Pulmonary artery endothelial cell (primary cell): ENCODE results near the gene KCNE2. TPM values are rescaled to one million over a fixed set of nuclear protein-coding genes. Genes with fewer than 3 reads are reported as not detected.
"Not testable (repeated sequence)": the region's sequence is repeated elsewhere in the genome, so short reads cannot be mapped to it uniquely, and the experiment has no call there.

ENCODE experiments used
- DNase-seq: peaks from one replicate; pipeline ENCODE4 v3.0.0-alpha.2; 2011; ENCODE audit warnings: low read depth, low spot score
- total RNA-seq: library from RNA; depleted of rRNA; stranded (reverse); fragments of >200 nt; gene quantifications from 2 replicates; pipeline ENCODE4 v1.2.3, GENCODE V29; 2014

Gene KCNE2
- total RNA-seq, 1 donor from 2014 or later, result not detected

DNA sequence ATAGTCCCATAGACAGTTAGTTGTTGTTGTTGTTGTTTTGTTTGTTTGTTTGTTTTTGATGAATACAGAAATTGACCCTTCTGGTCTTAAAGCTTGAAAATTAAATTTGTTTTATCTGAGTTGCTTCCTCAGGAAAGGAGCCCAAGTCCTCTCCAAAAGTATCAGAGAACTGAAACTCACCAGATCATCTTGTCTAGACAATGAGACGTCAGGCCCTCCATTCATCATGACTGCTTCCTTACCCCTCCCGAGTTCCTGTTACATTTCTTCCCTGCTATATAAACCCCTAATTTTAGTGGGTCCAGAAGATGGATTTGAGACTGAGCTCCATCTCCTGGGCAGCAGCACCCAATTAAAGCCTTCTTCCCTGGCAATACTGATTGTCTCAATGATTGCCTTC is 42.9 kb downstream of the KCNE2 start:
- DNase-seq, result not testable (repeated sequence)

GRCh38 chr21:34407294-34407693 is 43.5 kb downstream of the KCNE2 start:
- DNase-seq, result not testable (repeated sequence)

GRCh38 chr21:34417448-34418077 is 53.8 kb downstream of the KCNE2 start:
- not testable (repeated sequence) for DNase-seq

Other genes starting within 250 kb of the KCNE2 start
- gene SMIM11, start 11.5 kb downstream of the KCNE2 start, total RNA-seq, result 7.6 and 21.9 TPM in 2 replicates
- not detected in 2 replicates for gene SMIM34, start 59.9 kb downstream of the KCNE2 start, total RNA-seq
- gene KCNE1, start 148.2 kb downstream of the KCNE2 start, total RNA-seq, result 0.13 and 0.14 TPM in 2 replicates